GM23248 (cell line): Measurements from ENCODE around the gene MYT1. TPM values are rescaled to one million over a fixed set of nuclear protein-coding genes. Genes with fewer than 3 reads are reported as not detected.
A peak's percentile ranks its signal among the peaks of the same experiment; 100 is the strongest.

Experiments
- DNase-seq: peaks from one replicate; pipeline ENCODE4 v3.0.0-alpha.2; 2015
- H2AFZ ChIP-seq: fragments of 200-600 bp; sonication (generic); 2 replicates; pipeline ENCODE4 v1.6.1; 2016; ENCODE audit warnings: antibody characterized with exemption
- H3F3A ChIP-seq: fragments of 200-600 bp; sonication (generic); 2 replicates; pipeline ENCODE4 v1.6.1; 2016; ENCODE audit warnings: mild to moderate bottlenecking, antibody characterized with exemption, mixed run types; ENCODE audit not compliant: insufficient read depth
- H3K27ac ChIP-seq: fragments of 200-600 bp; sonication (generic); 2 replicates; pipeline ENCODE4 v1.5.1; 2016; ENCODE audit warnings: mild to moderate bottlenecking
- H3K27me3 ChIP-seq: fragments of 200-600 bp; sonication (generic); replicated peaks from 2 replicates; pipeline ENCODE4 v1.6.1; 2016; ENCODE audit warnings: mild to moderate bottlenecking; ENCODE audit not compliant: insufficient read depth
- H3K36me3 ChIP-seq: fragments of 200-600 bp; sonication (generic); 2 replicates; pipeline ENCODE4 v1.6.1; 2016; ENCODE audit warnings: low read depth, mild to moderate bottlenecking
- H3K4me1 ChIP-seq: fragments of 200-600 bp; sonication (generic); 2 replicates; pipeline ENCODE4 v1.6.1; 2016; ENCODE audit warnings: mild to moderate bottlenecking; ENCODE audit not compliant: insufficient read depth
- H3K4me2 ChIP-seq: fragments of 200-600 bp; sonication (generic); one replicate; pipeline ENCODE4 v1.6.1; 2016; ENCODE audit warnings: mild to moderate bottlenecking; ENCODE audit not compliant: unreplicated experiment
- H3K4me3 ChIP-seq: fragments of 200-600 bp; sonication (generic); 2 replicates; pipeline ENCODE4 v1.5.1; 2016; ENCODE audit warnings: mild to moderate bottlenecking
- H3K79me2 ChIP-seq: fragments of 200-600 bp; sonication (generic); 2 replicates; pipeline ENCODE4 v1.6.1; 2016; ENCODE audit warnings: mild to moderate bottlenecking; ENCODE audit not compliant: insufficient read depth
- H3K9ac ChIP-seq: fragments of 200-600 bp; sonication (generic); 2 replicates; pipeline ENCODE4 v1.6.1; 2016; ENCODE audit warnings: mild to moderate bottlenecking
- H3K9me2 ChIP-seq: fragments of 200-600 bp; sonication (generic); 2 replicates; pipeline ENCODE4 v1.6.1; 2016; ENCODE audit warnings: mixed run types, mild to moderate bottlenecking, moderate library complexity; ENCODE audit not compliant: insufficient read depth
- H3K9me3 ChIP-seq: fragments of 200-600 bp; sonication (generic); one replicate; pipeline ENCODE4 v1.6.1; 2017; ENCODE audit warnings: low read depth
- H4K20me1 ChIP-seq: fragments of 200-600 bp; sonication (generic); 2 replicates; pipeline ENCODE4 v1.6.0; 2016; ENCODE audit not compliant: insufficient read depth
- EZH2 ChIP-seq: fragments of 200-600 bp; sonication (generic); IDR thresholded peaks from 2 replicates; pipeline ENCODE4 v1.6.1; 2018; ENCODE audit warnings: antibody characterized with exemption, mild to moderate bottlenecking; ENCODE audit not compliant: insufficient read depth, poor library complexity, severe bottlenecking
- EZH2phosphoT487 ChIP-seq: fragments of 200-600 bp; sonication (generic); IDR thresholded peaks from 2 replicates; pipeline ENCODE4 v1.6.1; 2018; ENCODE audit warnings: antibody characterized with exemption, moderate library complexity, mild to moderate bottlenecking, low read depth; ENCODE audit not compliant: insufficient read depth
- WGBS, 2 experiments: methylation state at CpG; one replicate each; pipeline ENCODE4 v1.1.6; 2015 to 2017; ENCODE audit warnings: low lambda C conversion rate in 2 of 2, low coverage in 1 of 2; ENCODE audit errors: missing lambda C conversion rate in 2 of 2; 5-methylcytosine and 5-hydroxymethylcytosine counted together
- in situ Hi-C: fragments of 300-500 bp; cut with MboI; formaldehyde crosslinking; loops from 2 replicates; pipeline ENCODE4 v1.15.0; 2020
- polyA plus RNA-seq: library from polyadenylated mRNA; unstranded; fragments of >200 nt; fragmentation: Nextera tagmentation; extraction: Ambion mirVana; gene quantifications from 2 replicates; pipeline ENCODE4 v1.2.1, GENCODE V29; 2016
- total RNA-seq: library from RNA; depleted of rRNA; stranded (reverse); fragments of >200 nt; shearing (Covaris generic); gene quantifications from 2 replicates; pipeline ENCODE4 v1.2.3, GENCODE V29; 2014

The MYT1 gene
- total and polyA plus RNA-seq, 2 experiments from 2014 or later, result not detected

GRCh38 chr20:64209148-64209547, 44.9 kb downstream of the MYT1 start:
- H3K27ac ChIP-seq, result no peak overlapping the region
- no peak for DNase-seq
- 60 to 64% methylated on average over 7 of the region's 7 CpGs for WGBS, 2 experiments
- H3K9me2 ChIP-seq, result no peaks in the 10 kb centered on the region
- H3K9me3 ChIP-seq, result no peaks in the 10 kb centered on the region
- H3K4me3 ChIP-seq, result no peak overlapping the region
- no peaks in the 10 kb centered on the region for H3F3A ChIP-seq
- no peaks in the 10 kb centered on the region for H3K79me2 ChIP-seq
- H3K9ac ChIP-seq, result no peak overlapping the region
- no peaks in the 10 kb centered on the region for H4K20me1 ChIP-seq
- H3K27me3 ChIP-seq, result peaks cover 7% of the 10 kb centered on the region
- H2AFZ ChIP-seq, result no peak overlapping the region
- H3K4me1 ChIP-seq, result no peaks in the 10 kb centered on the region
- no peak for TF ChIP-seq EZH2phosphoT487
- TF ChIP-seq EZH2, result no peak
- in situ Hi-C loops, result no loop called here
- no peak overlapping the region for H3K4me2 ChIP-seq
- H3K36me3 ChIP-seq, result no peaks in the 10 kb centered on the region

- Histone ChIP-seq H3K9me3 (no peaks in the 10 kb centered on the region), H3K4me2 (no peak overlapping the region), H3K27ac (no peak overlapping the region), H3K79me2 (no peaks in the 10 kb centered on the region), H2AFZ (no peak overlapping the region), H3K36me3 (no peaks in the 10 kb centered on the region), H4K20me1 (no peaks in the 10 kb centered on the region), H3K27me3 (peaks cover 7% of the 10 kb centered on the region), H3F3A (no peaks in the 10 kb centered on the region), H3K9me2 (no peaks in the 10 kb centered on the region), H3K4me1 (no peaks in the 10 kb centered on the region), H3K9ac (no peak overlapping the region), H3K4me3 (no peak overlapping the region)
- TF ChIP-seq EZH2 (no peak), EZH2phosphoT487 (no peak)
- in situ Hi-C loops, result no loop called here
- no peak for DNase-seq
- 59 to 61% methylated on average over 15 of the region's 15 CpGs for WGBS, 2 experiments
Measured at GRCh38 chr20:64210656-64211369, 46.6 kb downstream of the MYT1 start.

GRCh38 chr20:64211874-64212658, 47.8 kb downstream of the MYT1 start:
- Histone ChIP-seq H3K27ac (no peak overlapping the region), H3K4me2 (no peak overlapping the region), H3K9ac (no peak overlapping the region), H3K4me3 (no peak overlapping the region), H3K4me1 (no peaks in the 10 kb centered on the region), H3K36me3 (no peaks in the 10 kb centered on the region), H3F3A (no peaks in the 10 kb centered on the region), H3K9me3 (no peaks in the 10 kb centered on the region), H2AFZ (no peak overlapping the region), H3K79me2 (no peaks in the 10 kb centered on the region), H3K9me2 (no peaks in the 10 kb centered on the region), H4K20me1 (no peaks in the 10 kb centered on the region), H3K27me3 (peaks cover 9% of the 10 kb centered on the region)
- in situ Hi-C loops, result no loop called here
- no peak for TF ChIP-seq EZH2
- no peak for TF ChIP-seq EZH2phosphoT487
- DNase-seq, result no peak
- WGBS, 2 experiments, result 57 to 62% methylated on average over 12 to 19 of the region's 21 CpGs

- in situ Hi-C loops, result no loop called here
- no peak for TF ChIP-seq EZH2phosphoT487
- TF ChIP-seq EZH2, result no peak
- no peak overlapping the region for H3K4me3 ChIP-seq
- H3K4me2 ChIP-seq, result no peak overlapping the region
- H3K79me2 ChIP-seq, result no peaks in the 10 kb centered on the region
- H3K36me3 ChIP-seq, result no peaks in the 10 kb centered on the region
- no peaks in the 10 kb centered on the region for H3K4me1 ChIP-seq
- DNase-seq, result peak; percentile 79
- H3K27ac ChIP-seq, result no peak overlapping the region
- H3F3A ChIP-seq, result no peaks in the 10 kb centered on the region
- no peaks in the 10 kb centered on the region for H3K9me3 ChIP-seq
- H3K9me2 ChIP-seq, result no peaks in the 10 kb centered on the region
- no peaks in the 10 kb centered on the region for H4K20me1 ChIP-seq
- no peak overlapping the region for H2AFZ ChIP-seq
- 16 to 18% methylated on average over 7 of the region's 7 CpGs for WGBS, 2 experiments
- no peak overlapping the region for H3K9ac ChIP-seq
- H3K27me3 ChIP-seq, result peaks cover 15% of the 10 kb centered on the region
Measured at GRCh38 chr20:64212755-64213154, 48.5 kb downstream of the MYT1 start.
